SKM-1 treated with dmso at 0.1 percent for 144 hours (cell line): ENCODE data around the gene SLAIN2.
"Not testable (repeated sequence)": the region's sequence is repeated elsewhere in the genome, so short reads cannot be mapped to it uniquely, and the experiment has no call there.

ENCODE experiments used
- DNase-seq: peaks from one replicate; lab custom pipeline; 2025; ENCODE audit not compliant: unreplicated experiment; lab: John Stamatoyannopoulos, UW

Gene SLAIN2

GRCh38 chr4:48432017-48432416 is 90.7 kb downstream of the SLAIN2 start:
- DNase-seq: no peak

DNA sequence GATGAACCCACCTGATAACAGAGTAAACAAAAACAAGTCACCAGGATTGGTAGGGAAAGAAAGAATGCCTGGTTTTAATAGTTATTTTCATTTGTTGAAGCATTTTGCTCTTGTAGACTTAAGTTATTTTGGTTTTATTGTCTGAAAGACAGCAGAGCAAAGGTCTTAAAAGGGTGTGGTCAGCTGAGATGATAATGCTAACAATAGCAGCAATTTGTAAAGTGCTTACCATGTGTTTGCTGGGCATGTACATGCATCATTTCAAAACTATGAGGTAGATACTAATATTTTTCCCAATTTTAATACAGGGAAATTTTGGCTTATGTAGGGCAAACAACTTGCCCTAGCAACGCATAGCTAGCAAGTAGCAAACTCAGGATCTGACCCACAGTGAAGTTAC is 95.0 kb downstream of the SLAIN2 start:
- DNase-seq: no peak

DNA sequence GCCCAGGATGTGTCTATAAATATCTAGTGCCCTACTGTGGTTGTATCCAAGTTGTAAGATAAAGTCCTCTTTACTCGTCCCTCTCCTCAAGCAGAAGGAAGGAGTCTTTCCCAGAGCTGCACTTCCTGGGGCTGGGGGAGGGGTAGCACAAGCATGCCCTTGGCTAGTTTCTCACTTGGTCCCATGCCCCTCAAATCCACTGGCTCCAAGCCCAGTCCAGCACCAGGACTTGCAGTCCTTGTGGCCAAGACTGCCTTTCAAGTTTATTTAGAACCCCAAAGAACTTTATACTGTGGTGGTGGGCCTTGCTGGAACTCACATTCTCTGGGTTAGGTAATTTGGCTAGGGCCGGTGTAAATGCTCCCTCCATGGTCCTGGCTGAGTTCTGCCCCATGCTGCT is 98.7 kb downstream of the SLAIN2 start:
- no peak for DNase-seq

GRCh38 chr4:48440914-48441313 is 99.6 kb downstream of the SLAIN2 start:
- DNase-seq: not testable (repeated sequence)

DNA sequence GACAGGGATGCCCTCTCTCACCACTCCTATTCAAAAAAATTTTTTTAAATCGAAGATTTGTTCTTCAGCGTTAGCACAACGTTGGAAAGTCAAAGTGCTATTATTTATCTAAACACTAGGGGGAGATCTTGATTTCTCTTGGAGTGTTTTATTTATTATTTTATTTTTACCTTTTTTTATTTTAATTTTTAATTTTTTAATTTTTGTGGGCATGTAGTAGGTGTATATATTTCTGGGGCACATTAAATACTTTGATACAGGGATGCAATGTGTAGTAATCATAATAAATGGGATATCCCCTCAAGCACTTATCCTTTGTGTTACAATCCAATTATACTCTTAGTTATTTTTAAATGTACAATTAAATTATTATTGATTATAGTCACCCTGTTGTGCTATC is 104.4 kb downstream of the SLAIN2 start:
- no peak for DNase-seq

GRCh38 chr4:48446642-48447041 is 105.3 kb downstream of the SLAIN2 start:
- DNase-seq: no peak

- no peak for DNase-seq
These were observed 107.8 kb downstream of the SLAIN2 start for GRCh38 chr4:48449151-48449550.

GRCh38 chr4:48450740-48451139 is 109.4 kb downstream of the SLAIN2 start:
- no peak for DNase-seq

DNA sequence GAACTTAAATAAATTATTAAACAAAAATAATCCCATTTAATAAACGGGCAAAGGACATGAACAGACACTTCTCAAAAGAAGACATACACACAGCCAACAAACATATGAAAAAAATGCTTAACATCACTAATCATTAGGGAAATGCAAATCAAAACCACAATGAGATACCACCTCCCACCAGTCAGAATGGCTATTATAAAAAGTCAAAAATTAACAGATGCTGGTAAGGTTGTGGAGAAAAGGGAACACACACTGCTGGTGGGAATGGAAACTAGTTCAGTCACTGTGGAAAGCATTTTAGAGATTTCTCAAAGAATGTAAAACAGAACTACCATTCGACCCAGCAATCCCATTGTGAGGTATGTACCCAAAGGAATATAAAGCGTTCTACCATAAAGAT is 110.3 kb downstream of the SLAIN2 start:
- DNase-seq: not testable (repeated sequence)

GRCh38 chr4:48454591-48454990 is 113.3 kb downstream of the SLAIN2 start:
- DNase-seq: no peak

- no peak for DNase-seq
These were observed 119.7 kb downstream of the SLAIN2 start for GRCh38 chr4:48461000-48461399.

- no peak for DNase-seq
These were observed 121.0 kb downstream of the SLAIN2 start for GRCh38 chr4:48462363-48462762.

GRCh38 chr4:48467442-48467841 is 126.1 kb downstream of the SLAIN2 start:
- no peak for DNase-seq

DNA sequence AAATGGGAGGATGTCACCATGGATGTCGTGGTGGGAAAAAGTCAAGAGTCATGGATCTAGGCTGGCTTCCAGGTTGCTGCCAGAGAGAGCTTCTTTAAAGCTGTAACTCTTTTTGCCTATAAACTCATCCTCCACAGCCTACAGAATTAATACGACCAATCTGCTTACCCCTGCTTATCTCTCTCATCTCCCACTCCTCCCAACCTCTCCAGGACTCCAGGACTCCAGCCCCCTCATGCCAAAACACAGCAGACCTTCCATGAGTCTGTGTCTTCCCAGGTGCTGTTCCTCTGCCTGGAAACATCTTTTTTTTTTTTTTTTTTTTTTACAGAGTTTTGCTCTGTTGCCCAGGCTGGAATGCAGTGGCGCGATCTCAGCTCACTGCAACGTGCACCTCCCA is 126.6 kb downstream of the SLAIN2 start:
- no peak for DNase-seq

GRCh38 chr4:48470137-48470536 is 128.8 kb downstream of the SLAIN2 start:
- DNase-seq: no peak

DNA sequence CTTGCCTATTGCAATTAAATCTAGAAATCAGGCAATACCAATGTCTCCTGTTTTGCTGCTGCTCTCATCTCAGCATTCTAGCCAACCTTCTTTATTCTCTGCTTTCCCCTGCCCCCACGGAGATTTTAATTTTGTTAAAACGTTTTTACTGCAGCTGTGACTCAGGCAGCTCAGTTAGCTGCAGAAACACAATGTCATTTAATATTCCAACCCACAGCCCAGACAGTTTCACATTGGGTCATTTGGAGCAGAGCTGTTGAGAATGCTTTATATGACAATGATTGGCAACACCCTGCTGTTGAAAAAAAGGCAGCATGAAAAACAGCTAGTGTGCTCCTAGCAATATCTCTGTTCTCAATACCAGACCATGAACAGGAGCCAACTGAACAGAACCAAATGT is 129.2 kb downstream of the SLAIN2 start:
- DNase-seq: no peak

GRCh38 chr4:48472794-48473193 is 131.5 kb downstream of the SLAIN2 start:
- no peak for DNase-seq

GRCh38 chr4:48475770-48476169 is 134.4 kb downstream of the SLAIN2 start:
- no peak for DNase-seq
